ENCODE results near the gene TCF21.

GRCh38 chr6:133855276-133855990 lies 33.5 kb upstream of the TCF21 start:
- TF ChIP-seq CTCF (IDR thresholded peaks at IDR 0.05) = no peak
- TF ChIP-seq POLR2A (IDR thresholded peaks at IDR 0.05) = no peak
